Kasumi-1 (cell line): ENCODE results near the gene GYG1.
"Not testable (repeated sequence)": the region's sequence is repeated elsewhere in the genome, so short reads cannot be mapped to it uniquely, and the experiment has no call there.

Experiments used
- DNase-seq, 2 experiments: peaks; one replicate each; lab custom pipeline; 2025; lab: John Stamatoyannopoulos, UW

The GYG1 gene

DNA sequence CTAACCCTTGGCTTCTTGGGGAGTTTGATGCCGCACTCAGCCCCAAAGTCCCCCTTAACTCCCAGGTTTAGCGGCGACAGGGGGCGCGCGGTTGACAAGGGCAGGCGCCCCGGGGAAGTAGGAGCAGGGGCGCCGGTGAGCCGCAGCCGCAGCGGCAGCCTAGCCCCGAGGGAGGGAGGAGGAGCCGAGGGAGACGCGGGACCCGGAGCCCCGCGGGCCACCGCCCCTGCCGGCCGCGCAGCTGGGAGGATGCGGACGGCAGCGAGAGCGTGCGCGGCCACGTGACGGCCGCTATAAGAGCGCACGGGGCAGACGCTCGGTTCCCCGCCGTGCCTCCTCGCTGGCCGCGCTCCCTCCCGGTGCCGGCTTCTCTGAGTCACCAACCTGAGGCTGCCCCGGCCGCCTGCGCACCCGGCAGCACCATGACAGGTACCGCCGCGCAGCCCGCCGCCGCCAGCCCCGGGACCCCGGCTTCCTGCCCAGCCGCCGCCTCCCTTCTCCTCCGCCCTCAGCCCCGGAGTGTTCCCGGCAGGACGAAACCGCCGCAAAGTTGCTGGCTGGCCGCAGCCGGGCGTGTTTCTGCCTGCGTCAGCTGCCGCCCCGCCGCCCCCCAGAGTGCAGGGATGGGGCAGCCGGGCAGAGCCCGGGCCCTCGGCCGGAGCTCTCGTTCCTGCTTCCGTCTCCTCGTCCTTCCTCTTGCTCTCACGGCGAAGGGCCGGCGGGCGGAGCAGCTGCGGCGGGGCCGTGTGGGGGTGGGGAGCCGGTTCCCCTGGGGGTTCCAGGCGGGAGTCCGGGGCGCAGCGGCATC is at the start of gene GYG1:
GYG1 (plus strand) TSS at position 322 of the 808 bp plus-strand sequence; CDS start at position 423, 101 bp downstream.
- peak; percentile 51 to 59 for DNase-seq

DNA sequence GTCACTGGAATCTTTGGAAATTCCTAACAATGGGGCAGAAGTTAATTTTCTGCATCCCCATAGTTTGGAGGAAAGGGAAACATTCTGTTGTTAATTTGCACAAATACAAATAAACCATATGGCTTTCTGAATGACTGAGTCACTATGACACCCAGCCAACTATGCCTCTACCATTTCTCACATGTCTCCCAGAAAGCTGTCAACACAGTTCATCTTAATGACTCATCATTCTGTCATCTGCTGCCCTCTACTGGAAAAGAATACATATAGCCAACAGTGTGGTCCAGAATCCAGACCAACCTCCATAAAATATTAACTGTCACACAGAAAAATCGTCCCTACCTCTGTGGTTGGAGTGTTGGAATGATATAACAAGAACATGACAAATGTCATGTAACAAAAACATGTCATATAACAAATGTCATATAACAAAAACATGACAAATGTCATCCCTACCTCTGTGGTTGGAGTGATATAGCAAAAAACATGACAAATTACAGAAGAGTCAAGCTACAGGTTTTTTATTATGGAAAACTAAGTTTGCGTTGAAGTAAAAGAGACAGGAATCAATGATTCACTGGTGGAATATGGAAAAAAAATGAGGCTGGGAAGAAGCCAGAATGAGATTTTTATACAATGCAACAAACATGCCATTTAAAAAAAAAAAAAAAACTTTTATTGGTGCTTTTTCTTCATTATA is 47.7 kb upstream of the GYG1 start:
- DNase-seq, result peak; percentile 84 to 86

DNA sequence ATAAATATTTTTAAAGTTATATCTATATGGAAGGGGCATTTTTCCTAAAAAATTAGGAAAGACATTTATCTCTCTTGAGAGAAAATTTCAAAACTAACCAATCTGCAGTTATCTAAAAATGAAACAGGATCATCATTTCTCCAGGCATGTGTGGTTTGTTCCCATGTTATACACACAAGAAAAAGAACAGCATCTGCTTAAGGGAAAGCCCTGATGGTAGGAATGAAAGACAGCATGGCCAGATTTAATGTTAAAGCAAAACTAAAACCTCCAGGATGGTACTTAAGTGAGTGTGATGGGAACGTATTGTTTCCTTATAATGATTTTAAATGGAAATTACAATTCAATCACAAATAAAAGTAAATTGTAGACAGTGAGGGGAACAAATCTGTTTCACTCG is 46.2 kb upstream of the GYG1 start:
- DNase-seq, result no peak

DNA sequence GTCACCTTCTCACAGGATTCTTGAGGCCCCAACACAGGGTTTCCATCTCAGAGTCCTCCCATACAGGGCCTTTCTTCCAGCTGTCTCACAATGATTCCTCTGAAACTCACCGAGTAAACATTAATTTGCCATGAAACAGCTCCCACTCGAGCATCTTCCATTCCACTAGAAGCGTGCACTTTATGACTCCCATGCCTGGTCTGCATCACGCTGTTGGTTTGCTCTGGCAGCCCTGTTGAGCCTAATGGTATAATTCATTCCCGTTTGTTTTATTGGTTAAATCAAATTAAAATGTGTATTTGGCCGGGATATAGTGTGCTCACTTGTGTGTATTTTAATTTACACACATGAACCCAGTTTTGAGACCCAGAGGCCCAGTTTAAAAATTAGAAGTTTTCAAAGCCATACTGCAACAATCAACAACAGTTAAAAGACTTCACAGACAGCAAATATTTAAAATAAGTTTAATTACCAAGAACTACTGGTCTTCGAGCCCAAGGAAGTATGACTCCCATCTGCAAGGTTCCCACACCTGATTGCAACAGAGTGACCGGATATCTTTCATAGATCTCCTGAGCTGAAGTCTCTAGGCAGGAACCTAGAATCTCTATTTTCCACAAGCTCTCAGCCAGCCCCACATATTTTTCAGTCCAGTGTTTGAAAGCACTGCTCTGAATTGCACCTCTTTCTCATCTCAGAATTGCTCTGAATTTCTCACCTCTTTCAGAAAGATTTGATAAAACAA is 42.3 kb upstream of the GYG1 start:
- no peak for DNase-seq

DNA sequence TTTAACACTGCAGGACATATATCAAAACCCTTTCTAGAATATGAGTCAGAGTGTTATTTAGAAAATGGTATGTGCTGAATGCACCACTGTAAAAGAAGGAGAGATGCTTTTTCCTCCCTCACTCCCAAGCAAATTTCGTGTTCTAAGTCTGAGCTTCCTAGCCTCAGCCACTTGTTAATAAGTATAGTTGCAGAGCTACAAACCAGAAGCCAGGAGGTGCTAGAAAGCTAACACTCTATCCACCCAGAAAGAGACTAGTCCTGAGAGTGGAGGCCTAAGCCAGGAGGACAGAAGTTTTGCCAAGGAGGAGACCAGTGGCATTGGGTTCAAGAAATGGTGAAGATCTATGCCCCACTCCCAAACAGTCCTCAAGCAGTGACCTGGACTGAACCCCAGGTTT is 40.5 kb upstream of the GYG1 start:
- DNase-seq, result peak; percentile 8 to 24

DNA sequence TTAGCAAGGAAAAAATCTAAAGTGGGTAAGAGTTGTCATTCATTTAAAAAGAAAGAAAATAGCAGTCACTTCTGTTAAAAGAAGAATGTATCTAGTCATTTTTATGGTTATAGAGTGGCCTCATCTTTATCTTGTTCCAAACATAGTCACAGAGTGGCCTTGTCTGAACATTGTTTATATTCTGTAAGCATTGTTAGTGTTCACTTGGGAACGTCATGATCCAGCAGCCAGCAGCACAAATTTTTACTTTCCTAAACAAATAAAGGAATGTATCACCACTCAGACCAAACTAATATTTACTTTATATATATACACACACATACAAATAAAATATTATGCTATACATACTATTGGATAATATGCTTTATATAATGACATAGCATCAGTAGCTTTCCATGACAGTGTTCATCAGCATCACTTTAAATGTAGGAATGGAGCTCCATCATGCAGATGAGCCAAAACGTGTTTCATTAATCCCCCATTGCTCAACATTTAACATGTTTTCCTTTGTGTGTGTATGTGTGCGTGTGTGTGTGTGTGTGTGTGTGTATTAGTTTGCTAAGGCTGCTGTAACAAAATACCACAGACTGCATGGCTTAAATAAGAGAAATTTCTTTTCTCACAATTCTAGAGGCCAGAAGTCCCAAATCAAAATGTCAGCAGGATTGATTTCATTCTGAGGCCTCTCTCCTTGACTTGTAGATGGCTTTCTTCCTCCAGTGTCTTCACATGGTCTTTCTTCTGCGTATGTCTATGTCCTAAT is 39.6 kb upstream of the GYG1 start:
- DNase-seq, result no peak

DNA sequence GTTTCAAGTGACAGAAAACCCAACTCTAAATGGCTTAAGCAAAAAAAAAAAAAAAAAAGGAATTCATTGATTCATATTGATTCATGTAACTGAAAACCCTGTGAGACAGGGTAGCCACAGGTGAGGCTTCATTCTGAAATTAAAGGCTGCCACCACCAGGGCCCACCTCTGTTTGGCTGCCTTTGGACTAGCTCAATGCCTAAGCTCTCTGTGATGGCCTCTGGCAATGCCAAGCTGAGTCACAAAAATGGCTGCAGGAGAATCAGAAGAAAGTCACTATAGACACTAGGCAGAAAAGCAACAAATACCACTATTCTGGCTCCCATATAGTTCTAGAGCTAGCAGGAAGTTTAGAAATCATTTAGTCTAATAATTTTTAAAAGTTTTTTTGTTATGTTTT is 38.2 kb upstream of the GYG1 start:
- no peak for DNase-seq

DNA sequence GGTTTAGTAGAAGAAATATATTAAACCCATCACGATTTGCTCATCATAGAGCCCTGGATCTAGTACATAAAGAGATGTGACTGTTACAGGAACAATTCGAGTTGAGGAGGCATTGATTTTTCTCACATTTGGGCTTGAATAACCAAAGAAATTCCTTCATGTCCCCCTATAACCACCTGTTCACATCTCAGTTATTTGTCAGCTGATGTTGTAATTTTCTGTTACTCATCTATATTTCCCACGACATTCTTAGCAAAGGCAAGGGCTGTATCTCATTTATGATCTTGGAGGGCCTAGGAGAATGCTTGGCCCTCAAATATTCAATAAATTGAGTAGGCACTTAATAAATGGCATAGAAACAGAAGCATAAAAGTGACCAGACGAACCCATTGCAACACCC is 36.4 kb upstream of the GYG1 start:
- DNase-seq, result no peak

DNA sequence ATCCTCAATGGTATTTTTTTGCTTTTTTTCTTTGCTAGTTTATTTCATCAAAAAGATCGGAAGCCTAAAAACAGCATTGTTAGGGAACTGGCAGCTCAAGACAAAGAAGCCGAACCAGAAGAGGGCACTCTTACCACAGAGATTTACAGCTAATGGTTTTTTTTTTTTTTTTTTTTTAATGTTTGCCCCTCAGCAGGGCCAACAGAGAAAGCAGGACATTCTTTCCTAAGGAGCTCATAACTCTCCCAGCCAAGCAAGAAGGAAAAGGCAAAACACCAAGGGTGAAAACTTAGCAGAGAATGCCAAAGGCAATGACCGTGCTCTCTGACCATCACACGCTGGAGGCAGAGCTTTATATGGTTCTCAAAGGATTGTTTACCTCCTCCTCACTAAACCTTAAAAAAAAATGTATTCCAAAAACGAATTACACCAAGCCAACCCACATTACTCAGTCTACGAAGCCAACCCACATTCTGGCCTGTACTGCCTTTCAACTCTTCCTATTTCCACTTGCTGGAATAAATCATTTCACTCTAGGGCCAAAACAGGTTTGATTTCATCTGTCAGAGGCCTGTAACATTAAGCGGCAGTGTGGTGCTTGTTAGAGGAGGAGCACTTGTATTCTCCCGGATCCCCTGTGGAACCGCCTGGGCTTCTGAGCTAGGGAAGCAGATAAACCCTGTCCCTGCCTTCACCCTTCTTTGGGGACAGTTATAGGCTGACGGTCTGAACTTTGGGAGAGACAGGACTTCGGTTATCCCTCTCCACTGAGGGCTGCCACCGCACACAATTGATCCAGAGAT is 35.6 kb upstream of the GYG1 start:
- peak; percentile 67 to 70 for DNase-seq

DNA sequence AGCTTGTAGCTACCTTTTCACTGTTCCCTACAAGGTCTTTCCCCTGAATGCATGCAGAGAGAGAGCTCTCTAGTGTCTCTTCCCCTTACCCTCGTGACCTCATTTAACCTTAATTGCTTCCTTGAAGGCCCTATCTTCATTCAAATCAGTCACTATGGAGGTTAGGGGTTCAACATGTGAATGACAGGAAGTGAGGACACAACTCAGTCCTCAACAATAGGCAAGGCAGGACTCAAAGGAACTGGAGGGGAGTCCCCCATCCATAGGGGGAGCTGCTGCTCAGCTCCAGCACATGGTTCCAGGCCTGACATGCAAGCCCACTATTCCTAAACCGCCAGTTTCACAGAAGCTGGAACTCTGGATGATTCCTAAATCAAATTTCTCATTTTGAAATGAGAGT is 33.8 kb upstream of the GYG1 start:
- DNase-seq, result peak; percentile 40 to 48

DNA sequence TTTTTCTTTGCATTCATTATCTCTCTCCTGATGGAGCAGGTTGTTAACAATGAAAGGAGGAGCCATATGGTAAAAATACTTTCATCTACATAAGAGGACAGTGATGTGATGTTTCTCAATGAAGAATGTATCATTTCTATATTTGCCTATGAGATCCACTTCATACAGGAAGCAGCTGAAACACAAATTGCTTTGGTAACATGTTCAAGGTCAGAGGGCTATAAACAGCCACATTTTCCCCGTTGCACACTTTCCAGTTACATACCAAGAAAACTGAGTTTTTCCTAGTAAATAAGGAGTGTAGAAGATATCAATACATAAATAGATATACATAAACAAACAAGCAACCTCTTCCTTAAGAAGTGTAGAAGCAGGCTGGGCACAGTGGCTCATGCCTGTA is 32.6 kb upstream of the GYG1 start:
- no peak for DNase-seq

DNA sequence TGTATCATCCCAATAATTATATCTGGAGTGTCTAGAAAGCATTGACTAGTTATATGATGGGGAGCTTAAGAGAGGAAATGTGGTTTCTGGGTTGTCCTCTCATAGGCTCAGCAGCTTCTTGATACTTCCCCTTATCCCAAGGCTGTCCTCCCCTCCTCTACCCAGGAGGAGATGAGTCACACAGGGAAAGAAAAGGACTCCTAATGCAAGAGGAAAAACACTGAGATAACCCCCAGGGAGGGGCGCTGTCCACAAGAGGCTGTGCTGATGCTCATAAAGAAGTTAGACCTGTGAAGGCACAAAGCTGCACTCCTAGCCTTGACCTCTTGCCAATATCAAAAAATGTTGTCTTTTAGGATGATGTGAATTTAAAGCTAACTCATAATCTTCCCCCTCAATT is 28.8 kb upstream of the GYG1 start:
- DNase-seq, result peak; percentile 90 to 91

DNA sequence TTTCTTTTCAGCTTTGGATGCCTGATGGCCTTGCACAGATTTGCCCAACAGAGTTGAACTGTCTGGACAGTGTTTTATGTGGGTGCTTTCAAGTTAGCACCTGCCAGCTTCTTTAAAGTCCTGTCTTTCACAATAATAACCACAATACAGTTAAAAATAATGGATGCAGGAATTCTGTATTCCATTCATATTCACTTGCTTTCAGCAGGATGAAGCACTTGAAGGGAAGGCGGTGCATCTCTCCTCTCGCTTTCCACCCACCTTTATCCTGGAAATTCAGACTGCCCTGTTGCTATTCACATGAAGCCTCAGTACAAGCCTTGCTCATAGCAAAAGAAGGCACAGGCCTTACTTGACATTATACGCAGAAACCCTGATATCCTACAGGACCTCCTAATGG is 26.5 kb upstream of the GYG1 start:
- DNase-seq, result no peak

DNA sequence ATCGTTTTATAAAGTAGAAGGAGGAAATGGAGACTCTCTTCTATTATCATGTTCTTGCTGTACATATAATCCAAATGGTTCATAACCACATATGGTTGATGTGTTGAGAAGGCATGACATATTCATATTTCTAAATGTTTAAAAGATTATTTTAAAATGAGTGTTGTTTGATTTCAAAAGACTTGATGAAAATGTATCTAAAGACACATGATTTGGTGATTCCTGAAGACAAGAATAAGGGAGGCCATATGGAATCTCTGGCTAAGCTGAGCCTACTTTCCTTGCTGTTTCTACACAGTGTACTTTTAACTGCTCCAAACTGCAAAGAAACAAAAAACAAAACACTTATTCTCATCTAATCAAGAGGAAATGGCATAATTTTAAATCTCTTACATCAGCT is 23.0 kb upstream of the GYG1 start:
- DNase-seq, result no peak

DNA sequence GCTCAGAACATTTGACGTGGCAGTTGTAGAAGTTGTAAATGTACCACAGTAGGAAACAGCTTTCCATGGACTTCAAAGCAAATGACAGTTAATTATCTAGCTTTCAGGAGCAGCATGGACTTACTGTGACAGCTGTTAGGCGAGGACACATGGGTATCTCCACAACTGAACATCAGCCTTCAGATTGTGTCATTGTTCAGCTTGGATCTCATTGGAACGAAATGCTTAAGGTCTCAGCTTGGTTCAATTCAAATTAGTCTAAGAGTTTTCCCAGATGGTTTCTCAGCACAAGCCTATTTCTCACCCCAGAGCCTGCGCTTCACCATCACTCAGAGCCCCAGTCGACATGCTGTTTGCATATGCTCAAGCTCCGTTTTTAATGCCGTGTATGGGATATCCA is 21.1 kb upstream of the GYG1 start:
- DNase-seq, result no peak

DNA sequence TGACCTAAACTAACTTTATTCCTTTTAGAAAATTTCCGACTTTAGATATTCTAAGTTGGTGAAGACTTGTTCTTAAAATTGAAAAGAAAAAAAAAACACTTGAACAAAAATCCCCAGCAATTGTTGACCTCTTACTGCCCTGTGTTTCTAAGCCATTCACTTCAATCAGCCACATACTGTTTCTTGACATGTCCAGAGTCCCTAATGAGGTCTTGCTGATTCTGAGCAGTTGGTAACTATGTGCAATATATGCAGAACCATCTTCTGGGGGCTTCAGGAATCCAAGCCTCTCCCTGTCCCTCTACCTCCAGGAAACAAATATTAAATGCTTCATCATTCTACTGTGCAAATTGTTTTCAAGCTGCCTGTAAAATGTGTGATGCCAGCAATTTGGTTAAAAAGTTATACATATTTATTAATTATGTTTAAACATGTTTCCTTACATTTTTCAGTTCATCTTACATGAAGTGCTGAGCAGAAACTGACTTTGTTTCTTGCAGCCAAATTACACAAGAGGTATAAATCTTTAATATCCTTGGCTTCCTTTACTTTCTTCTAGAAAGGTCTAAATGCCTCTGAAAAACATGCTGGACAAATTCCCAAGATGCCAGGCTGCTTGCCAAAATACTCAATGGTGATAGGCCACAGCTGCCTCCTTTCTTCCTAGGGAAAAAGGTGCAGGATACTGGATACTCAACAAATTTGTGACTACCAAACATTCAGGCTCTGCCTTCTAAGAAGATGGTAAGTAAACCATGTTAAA is 19.8 kb upstream of the GYG1 start:
- no peak for DNase-seq

DNA sequence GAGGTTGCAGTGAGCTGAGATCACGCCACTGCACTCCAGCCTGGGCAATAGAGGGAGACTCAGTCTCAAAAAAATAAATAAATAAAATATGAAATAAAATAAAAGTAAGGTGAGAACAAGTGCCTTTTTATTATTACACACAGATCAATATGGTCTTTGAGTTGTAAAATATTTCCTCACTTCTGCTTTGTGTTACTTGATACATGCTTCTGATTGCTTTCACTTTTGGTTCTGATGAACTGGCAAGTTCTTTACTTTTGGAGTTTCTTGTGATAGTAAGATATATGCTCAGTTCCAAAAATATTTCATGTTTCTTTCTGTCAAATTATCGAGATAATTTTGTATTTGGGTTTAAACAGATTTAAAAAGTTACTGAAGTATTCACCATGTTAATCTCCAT is 16.6 kb upstream of the GYG1 start:
- no peak for DNase-seq

DNA sequence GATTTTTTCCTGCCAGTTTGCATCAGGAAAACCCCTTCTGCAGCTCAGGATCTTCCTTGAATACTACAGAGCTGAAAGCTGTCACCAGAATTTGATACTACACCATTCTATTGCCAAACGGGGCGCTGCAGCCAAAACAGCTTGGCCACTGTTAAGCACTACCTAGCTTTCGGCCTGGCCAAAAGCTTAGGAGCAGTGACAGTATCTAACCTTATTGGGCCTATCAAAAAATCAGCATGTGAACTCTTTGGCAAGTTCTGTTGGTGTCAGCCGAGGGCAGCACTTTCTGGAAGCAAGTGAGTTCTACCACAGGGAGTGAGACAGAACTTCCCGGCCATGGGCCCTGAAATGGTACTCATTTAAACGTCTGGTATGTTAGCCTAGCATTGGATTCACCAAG is 16.1 kb upstream of the GYG1 start:
- DNase-seq, result no peak

DNA sequence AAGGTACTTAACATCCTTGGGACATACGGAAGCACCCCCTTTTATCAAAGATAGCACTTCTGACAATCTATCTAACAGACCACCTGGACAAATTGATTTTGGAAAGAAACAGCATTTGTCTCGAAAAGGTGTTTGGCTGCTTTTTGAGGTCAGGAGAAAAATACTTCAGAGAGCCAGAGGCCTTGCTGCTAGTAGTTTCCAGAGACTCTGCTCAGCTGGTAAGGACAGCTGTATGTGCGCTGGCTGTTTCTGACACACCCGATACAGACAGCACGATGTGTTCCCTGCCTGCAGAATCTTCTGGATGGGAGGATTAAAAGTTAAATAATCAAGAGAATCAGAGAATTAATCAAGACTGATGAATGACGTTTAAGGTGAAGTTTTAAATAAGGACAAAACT is 15.6 kb upstream of the GYG1 start:
- no peak for DNase-seq

DNA sequence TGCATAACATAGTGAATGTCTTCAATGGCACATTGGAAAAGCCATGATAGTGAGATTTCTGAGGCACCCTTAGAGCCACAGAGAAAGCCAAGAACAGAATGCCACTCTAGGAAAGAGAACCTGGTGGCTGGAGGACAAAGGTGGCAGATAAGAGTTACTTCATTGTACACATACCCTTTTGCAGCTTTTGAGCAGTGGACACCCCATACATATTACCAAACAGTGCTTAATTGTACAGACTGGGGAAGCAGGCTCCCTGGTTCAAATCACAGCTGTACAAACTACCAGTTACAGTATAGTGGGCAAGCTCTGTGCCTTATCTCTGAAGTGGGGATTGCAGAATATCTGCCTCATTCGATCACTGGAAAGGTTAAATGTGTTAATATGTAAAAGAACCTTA is 10.1 kb upstream of the GYG1 start:
- DNase-seq, result no peak

DNA sequence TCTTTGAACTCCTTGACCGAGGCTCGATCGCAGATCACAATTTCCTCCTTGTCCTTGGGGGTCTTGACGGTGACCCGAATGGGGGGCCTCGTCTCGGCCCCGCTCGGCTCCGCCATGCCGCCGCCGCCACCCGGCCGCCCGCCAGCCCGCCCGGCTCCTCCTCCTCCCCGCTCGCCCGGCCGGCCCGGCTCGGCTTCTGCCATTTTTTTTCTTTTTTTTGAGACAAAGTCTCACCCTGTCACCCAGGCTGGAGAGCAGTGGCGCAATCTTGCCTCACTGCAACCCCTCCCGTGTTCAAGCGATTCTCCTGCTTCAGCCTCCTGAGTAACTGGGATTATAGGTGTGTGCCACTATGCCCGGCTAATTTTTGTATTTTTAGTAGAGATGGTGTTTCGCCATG is 3.8 kb upstream of the GYG1 start:
- not testable (repeated sequence) for DNase-seq
